Common myeloid progenitor, CD34-positive (primary cell): ENCODE measurements around the gene MEIS2. TPM values are rescaled to one million over a fixed set of nuclear protein-coding genes. Genes with fewer than 3 reads are reported as not detected.

Experiments
- CTCF ChIA-PET: fragments of 350-600 bp; sonication (Branson Sonifier 250); formaldehyde crosslinking; loops from one replicate; lab custom pipeline; 2021; ENCODE audit warnings: antibody characterized with exemption; lab: Charles Lee
- POLR2A ChIA-PET: fragments of 350-600 bp; sonication (Branson Sonifier 250); formaldehyde crosslinking; loops from one replicate; lab custom pipeline; 2021; ENCODE audit warnings: antibody characterized with exemption; lab: Charles Lee
- DNase-seq, 3 donors: peaks; one replicate each; pipeline versions ENCODE4 v3.0.0 to v3.0.0-alpha.2; 2013
- H3K27ac ChIP-seq, 2 experiments: 1 replicate in 1 of 2; 2 replicates in 1 of 2; pipeline ENCODE4 v1.7.0; 2013; ENCODE audit warnings: inconsistent platforms in 2 of 2, low read length in 2 of 2, mild to moderate bottlenecking in 2 of 2, low read depth in 1 of 2, moderate library complexity in 1 of 2; ENCODE audit not compliant: severe bottlenecking in 2 of 2, insufficient read depth in 1 of 2, poor library complexity in 1 of 2
- H3K27me3 ChIP-seq, 5 experiments: replicated peaks in 2 of 5; 1 replicate in 3 of 5; 2 replicates in 2 of 5; pipeline versions ENCODE4 v1.6.1 to v1.7.0; 2013; ENCODE audit warnings: low read length in 4 of 5, mild to moderate bottlenecking in 2 of 5, moderate library complexity in 2 of 5, inconsistent platforms in 1 of 5; ENCODE audit not compliant: insufficient read depth in 5 of 5, control insufficient read depth in 4 of 5
- H3K36me3 ChIP-seq, 4 experiments: 1 replicate in 2 of 4; 2 replicates in 2 of 4; pipeline versions ENCODE4 v1.6.1 to v1.7.0; 2013; ENCODE audit warnings: low read length in 3 of 4, control low read depth in 1 of 4, mild to moderate bottlenecking in 1 of 4; ENCODE audit not compliant: control insufficient read depth in 4 of 4, insufficient read depth in 4 of 4
- H3K4me1 ChIP-seq, 4 experiments: 1 replicate in 3 of 4; 2 replicates in 1 of 4; pipeline versions ENCODE4 v1.6.1 to v1.7.1; 2013; ENCODE audit warnings: low read length in 3 of 4, mild to moderate bottlenecking in 3 of 4, control low read depth in 1 of 4, inconsistent platforms in 1 of 4, moderate library complexity in 1 of 4; ENCODE audit not compliant: control insufficient read depth in 4 of 4, insufficient read depth in 4 of 4; ENCODE audit errors: control extremely low read depth in 1 of 4
- H3K4me3 ChIP-seq, 7 experiments: 1 replicate in 4 of 7; 2 replicates in 3 of 7; pipeline versions ENCODE4 v1.5.1 to v1.7.0; 2013; ENCODE audit warnings: mild to moderate bottlenecking in 7 of 7, low read length in 6 of 7, moderate library complexity in 6 of 7, inconsistent platforms in 2 of 7, low read depth in 2 of 7, control low read depth in 1 of 7; ENCODE audit not compliant: insufficient read depth in 4 of 7, control insufficient read depth in 1 of 7; ENCODE audit errors: extremely low read depth in 1 of 7
- H3K9me3 ChIP-seq, 5 experiments: 1 replicate in 4 of 5; 2 replicates in 1 of 5; pipeline versions ENCODE4 v1.6.1 to v1.7.1; 2013; ENCODE audit warnings: low read length in 4 of 5, mild to moderate bottlenecking in 2 of 5, inconsistent platforms in 1 of 5, low read depth in 1 of 5, moderate library complexity in 1 of 5; ENCODE audit not compliant: control insufficient read depth in 4 of 5, insufficient read depth in 2 of 5; ENCODE audit errors: control extremely low read depth in 1 of 5
- WGBS: methylation state at CpG from one replicate; pipeline ENCODE4 v1.1.5; 2013; ENCODE audit not compliant: insufficient coverage; 5-methylcytosine and 5-hydroxymethylcytosine counted together
- polyA plus RNA-seq: library from polyadenylated mRNA; unstranded; fragments of 120-200 nt; gene quantifications from one replicate; pipeline ENCODE4 v1.2.1, GENCODE V29; 2013

MEIS2 gene
- 0.29 TPM for polyA plus RNA-seq

DNA sequence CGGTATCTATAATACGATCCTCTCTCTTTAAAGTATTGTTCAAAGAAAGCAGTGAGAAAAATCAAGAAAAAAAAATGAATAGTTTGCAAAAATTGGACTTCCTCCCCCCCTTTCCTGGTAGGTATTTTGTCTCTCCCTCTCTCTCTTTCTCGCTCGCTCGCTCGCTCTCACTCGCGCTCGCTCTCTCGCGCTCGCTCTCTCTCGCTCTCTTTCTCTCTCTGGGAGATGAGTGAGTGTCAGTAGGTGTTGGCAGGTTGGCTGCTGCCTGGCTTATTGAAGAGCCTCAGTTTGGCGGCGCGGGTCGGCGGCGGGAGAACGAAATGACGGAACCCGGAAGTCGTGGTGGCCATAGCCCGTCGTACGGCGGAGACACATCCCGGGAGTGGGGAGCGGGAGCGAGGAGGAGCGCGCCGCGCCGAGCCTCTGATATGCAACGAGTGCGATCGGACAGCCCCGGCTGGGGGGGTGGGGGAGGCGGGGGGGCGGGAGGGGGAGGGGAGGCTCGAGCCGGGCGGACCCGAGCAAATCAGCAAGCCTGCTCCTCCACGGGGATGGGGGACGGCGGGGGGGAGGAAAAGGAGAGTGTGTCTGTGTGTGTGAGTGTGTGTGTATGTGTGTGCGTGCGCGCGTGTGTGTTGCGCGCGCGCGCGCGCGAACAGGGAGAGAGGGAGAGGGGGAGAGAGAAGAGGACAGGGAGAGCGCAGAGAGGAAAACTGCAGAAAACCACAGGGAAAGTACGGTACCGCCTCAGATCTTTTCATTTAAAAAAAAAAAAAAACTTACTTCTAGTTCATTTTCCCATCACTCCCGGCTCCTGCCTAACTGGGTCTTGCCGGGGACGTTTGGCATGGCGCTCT lies at the start of gene MEIS2:
Gene MEIS2, minus strand, starts transcription at position 441 of the 857 bp plus-strand sequence. CDS start 1,083 bp downstream, outside the sequence.
- POLR2A ChIA-PET, result interaction anchor here (0.5 kb wide), 1 partner anchor 1605 kb away, joined by 3 read pairs; no protein-coding TSS in a partner anchor
- CTCF ChIA-PET, result interaction anchor here (0.7 to 1.4 kb wide), 3 partner anchors 11 to 217 kb away, joined by 3 to 5 read pairs (median 4); no protein-coding TSS in a partner anchor
- H3K27me3 ChIP-seq, result peaks cover 20 to 98% (median 57%) of the 10 kb centered on the region in 5 experiments
- H3K36me3 ChIP-seq, result no peaks in the 10 kb centered on the region
- peak in 1 of 3 donors; percentile 59 for DNase-seq
- no peaks in the 10 kb centered on the region for H3K9me3 ChIP-seq
- H3K4me1 ChIP-seq, result peaks cover 0 to 37% (median 32%) of the 10 kb centered on the region in 4 experiments
- peak within 1 kb of the TSS; percentile 38 to 78 (median 67) for H3K4me3 ChIP-seq
- under 1% methylated on average over 25 of the region's 67 CpGs for WGBS
- H3K27ac ChIP-seq, result peak within 1 kb of the TSS in 1 of 2 experiments; percentile 73

DNA sequence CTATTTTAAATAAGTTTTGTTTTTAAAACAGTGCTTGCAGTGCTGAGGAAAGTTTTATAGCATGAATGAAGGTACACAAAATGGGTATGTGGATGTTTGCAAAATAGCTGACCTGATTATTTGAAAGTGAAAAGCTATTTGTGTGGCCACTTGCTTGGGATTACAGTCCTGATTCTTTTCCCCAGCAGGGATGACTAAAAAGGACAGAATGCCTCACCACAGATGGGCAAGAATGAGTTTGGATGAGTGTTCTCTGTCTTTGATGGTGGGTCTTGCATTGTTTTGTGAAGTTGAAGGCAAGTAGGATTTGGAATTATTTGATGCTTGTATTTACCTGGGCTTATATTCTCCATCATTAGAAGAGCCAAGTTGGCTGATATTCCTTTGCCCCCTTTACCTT lies 48.8 kb upstream of the MEIS2 start:
- ChIA-PET POLR2A (no interaction called here), CTCF (interaction anchor here (1.3 kb wide), 1 partner anchor 15 kb away, joined by 3 read pairs; no protein-coding TSS in a partner anchor)
- H3K27ac ChIP-seq, result no peak overlapping the region
- no peaks in the 10 kb centered on the region for H3K36me3 ChIP-seq
- DNase-seq, result no peak
- no peaks in the 10 kb centered on the region for H3K4me1 ChIP-seq
- no peak overlapping the region for H3K4me3 ChIP-seq
- no peaks in the 10 kb centered on the region for H3K9me3 ChIP-seq
- peaks cover 0 to 46% (median 13%) of the 10 kb centered on the region in 5 experiments for H3K27me3 ChIP-seq

DNA sequence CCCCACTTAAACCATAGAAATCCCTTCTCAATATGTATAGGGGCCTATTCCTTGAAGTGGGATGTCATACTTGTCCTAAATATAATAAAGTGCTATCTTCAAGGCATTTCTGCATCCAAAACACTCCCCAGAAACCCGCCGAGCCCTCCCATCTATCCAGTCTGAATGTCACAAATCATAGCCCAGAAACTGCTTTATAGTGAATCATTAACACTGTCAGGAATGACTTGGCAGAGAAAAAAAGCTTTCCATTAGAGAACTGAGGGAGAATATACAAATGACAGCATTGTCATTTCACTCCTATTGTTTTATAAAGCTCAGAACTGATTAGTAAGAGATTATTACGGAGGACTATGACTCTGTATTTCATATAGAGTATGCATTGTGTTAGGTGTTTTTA lies 48.4 kb upstream of the MEIS2 start:
- CTCF ChIA-PET, result interaction anchor here (1.3 kb wide), 1 partner anchor 15 kb away, joined by 3 read pairs; no protein-coding TSS in a partner anchor
- Histone ChIP-seq H3K27ac (no peak overlapping the region), H3K9me3 (no peaks in the 10 kb centered on the region), H3K4me3 (no peak overlapping the region), H3K36me3 (no peaks in the 10 kb centered on the region), H3K4me1 (no peaks in the 10 kb centered on the region), H3K27me3 (peaks cover 0 to 50% (median 16%) of the 10 kb centered on the region in 5 experiments)
- DNase-seq, result no peak
- 100% methylated on average over 2 of the region's 3 CpGs for WGBS
- POLR2A ChIA-PET, result no interaction called here

DNA sequence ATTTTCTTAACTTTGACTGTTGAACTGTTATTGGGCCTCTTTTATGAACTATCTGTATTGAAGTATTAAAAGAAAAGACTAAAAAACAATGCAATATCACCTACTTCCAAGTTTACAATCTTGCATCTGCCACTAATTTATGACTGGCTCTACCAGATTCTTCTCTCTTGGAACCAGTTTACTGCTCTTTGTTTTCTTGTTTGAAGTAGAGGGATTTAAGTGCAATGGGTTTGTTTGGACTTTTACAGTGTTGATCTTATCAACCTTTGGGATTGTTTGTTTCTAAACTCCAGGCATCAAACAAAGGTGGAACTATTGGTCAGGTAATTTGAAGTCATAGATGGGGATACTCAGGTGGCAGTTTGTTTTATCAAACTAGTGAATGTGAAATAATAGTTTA lies 43.0 kb upstream of the MEIS2 start:
- CTCF ChIA-PET, result no interaction called here
- H3K27ac ChIP-seq, result no peak overlapping the region
- peaks cover 3 to 74% (median 29%) of the 10 kb centered on the region in 5 experiments for H3K27me3 ChIP-seq
- H3K4me3 ChIP-seq, result no peak overlapping the region
- no peaks in the 10 kb centered on the region for H3K4me1 ChIP-seq
- no peak for DNase-seq
- POLR2A ChIA-PET, result no interaction called here
- H3K36me3 ChIP-seq, result no peaks in the 10 kb centered on the region
- no peaks in the 10 kb centered on the region for H3K9me3 ChIP-seq

- H3K4me3 ChIP-seq, result no peak overlapping the region
- POLR2A ChIA-PET, result no interaction called here
- H3K9me3 ChIP-seq, result no peaks in the 10 kb centered on the region
- no peak overlapping the region for H3K27ac ChIP-seq
- CTCF ChIA-PET, result no interaction called here
- no peaks in the 10 kb centered on the region for H3K36me3 ChIP-seq
- no peak for DNase-seq
- no peaks in the 10 kb centered on the region for H3K4me1 ChIP-seq
- H3K27me3 ChIP-seq, result peaks cover 3 to 73% (median 31%) of the 10 kb centered on the region in 5 experiments
Observed at GRCh38 chr15:37142371-37142770, 42.0 kb upstream of the MEIS2 start.

DNA sequence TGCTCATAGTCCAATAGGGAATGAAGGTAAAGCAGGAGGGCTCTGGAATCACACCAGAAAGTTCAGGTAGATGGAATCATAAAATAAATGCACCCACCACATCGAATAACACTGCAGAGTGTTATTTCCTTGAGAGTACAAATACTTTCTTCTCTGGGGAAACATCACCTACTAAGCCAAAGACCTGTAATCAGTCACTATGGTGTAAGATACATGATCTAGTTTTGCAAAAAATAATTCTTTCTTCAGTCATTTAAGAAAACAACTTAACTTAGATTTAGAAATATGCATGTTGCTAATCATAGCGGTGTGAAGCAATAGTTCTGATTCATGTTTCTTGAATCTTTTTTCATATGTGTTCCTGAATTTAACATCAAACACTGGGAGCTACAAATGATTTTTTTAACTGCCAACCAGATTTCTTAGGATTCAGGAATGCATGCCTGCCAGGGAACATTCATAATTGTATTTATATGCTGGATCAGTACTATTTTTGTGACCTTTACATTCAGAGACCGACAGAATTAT lies 40.2 kb upstream of the MEIS2 start:
- ChIA-PET POLR2A (no interaction called here), CTCF (no interaction called here)
- no peak for DNase-seq
- Histone ChIP-seq H3K27me3 (peaks cover 3 to 67% (median 38%) of the 10 kb centered on the region in 5 experiments), H3K4me3 (no peak overlapping the region), H3K27ac (no peak overlapping the region), H3K36me3 (no peaks in the 10 kb centered on the region), H3K9me3 (no peaks in the 10 kb centered on the region), H3K4me1 (no peaks in the 10 kb centered on the region)
- WGBS, result 60% methylated on average over 1 of the region's 3 CpGs
